ENCODE results near the gene FNDC10.

The FNDC10 gene

GRCh38 chr1:1627829-1628753 lies 28.2 kb upstream of the FNDC10 start:
- DNase-seq, result no peak

- no peak for DNase-seq
Observed at GRCh38 chr1:1627261-1627828, 27.4 kb upstream of the FNDC10 start.

GRCh38 chr1:1626207-1627141 lies 26.5 kb upstream of the FNDC10 start:
- DNase-seq, result no peak

GRCh38 chr1:1625824-1626206 lies 25.9 kb upstream of the FNDC10 start:
- no peak for DNase-seq

- no peak for DNase-seq
Observed at GRCh38 chr1:1625404-1625775, 25.5 kb upstream of the FNDC10 start.

- DNase-seq, result no peak
Observed at GRCh38 chr1:1624443-1625403, 24.8 kb upstream of the FNDC10 start.

- no peak for DNase-seq
Observed at GRCh38 chr1:1623631-1624442, 23.9 kb upstream of the FNDC10 start.

- no peak for DNase-seq
Observed at GRCh38 chr1:1623181-1623630, 23.3 kb upstream of the FNDC10 start.

GRCh38 chr1:1622788-1623094 lies 22.8 kb upstream of the FNDC10 start:
- DNase-seq, result no peak

- DNase-seq, result no peak
Observed at GRCh38 chr1:1622010-1622787, 22.3 kb upstream of the FNDC10 start.

GRCh38 chr1:1621173-1622009 lies 21.5 kb upstream of the FNDC10 start:
- DNase-seq, result no peak

- no peak for DNase-seq
Observed at GRCh38 chr1:1620433-1621139, 20.7 kb upstream of the FNDC10 start.

GRCh38 chr1:1619917-1620361 lies 20.0 kb upstream of the FNDC10 start:
- DNase-seq, result no peak

- no peak for DNase-seq
Observed at GRCh38 chr1:1618396-1619068, 18.6 kb upstream of the FNDC10 start.

GRCh38 chr1:1617925-1618324 lies 18.0 kb upstream of the FNDC10 start:
- no peak for DNase-seq

GRCh38 chr1:1617516-1617915 lies 17.6 kb upstream of the FNDC10 start:
- DNase-seq, result no peak

GRCh38 chr1:1616838-1617237 lies 16.9 kb upstream of the FNDC10 start:
- no peak for DNase-seq
